HUES64 (cell line): Measurements from ENCODE around the gene DUSP9.
A peak's percentile ranks its signal among the peaks of the same experiment; 100 is the strongest.

ENCODE experiments used
- H3K27ac ChIP-seq: 2 replicates; pipeline ENCODE4 v1.7.0; 2013; ENCODE audit warnings: low read depth, low read length, inconsistent platforms
- H3K27me3 ChIP-seq: 2 replicates; pipeline ENCODE4 v1.6.1; 2013; ENCODE audit warnings: mild to moderate bottlenecking, low read length; ENCODE audit not compliant: insufficient read depth
- H3K36me3 ChIP-seq: 2 replicates; pipeline ENCODE4 v1.6.1; 2013; ENCODE audit warnings: mild to moderate bottlenecking, low read length; ENCODE audit not compliant: insufficient read depth
- H3K4me1 ChIP-seq: 2 replicates; pipeline ENCODE4 v1.6.1; 2013; ENCODE audit warnings: mild to moderate bottlenecking, low read length, moderate library complexity; ENCODE audit not compliant: insufficient read depth
- H3K4me3 ChIP-seq: 2 replicates; pipeline ENCODE4 v1.5.1; 2013; ENCODE audit warnings: mild to moderate bottlenecking, low read length, moderate library complexity
- H3K9ac ChIP-seq: 2 replicates; pipeline ENCODE4 v1.6.1; 2013; ENCODE audit warnings: mild to moderate bottlenecking, low read depth, low read length
- H3K9me3 ChIP-seq: 2 replicates; pipeline ENCODE4 v1.6.1; 2013; ENCODE audit warnings: low read depth, low read length; ENCODE audit not compliant: insufficient read depth
- WGBS: fragments of 150-250, 120-280 bp; methylation state at CpG from one replicate; pipeline ENCODE4 v1.1.7; 2013; ENCODE audit warnings: missing lambda C conversion rate; 5-methylcytosine and 5-hydroxymethylcytosine counted together

The DUSP9 gene

DNA sequence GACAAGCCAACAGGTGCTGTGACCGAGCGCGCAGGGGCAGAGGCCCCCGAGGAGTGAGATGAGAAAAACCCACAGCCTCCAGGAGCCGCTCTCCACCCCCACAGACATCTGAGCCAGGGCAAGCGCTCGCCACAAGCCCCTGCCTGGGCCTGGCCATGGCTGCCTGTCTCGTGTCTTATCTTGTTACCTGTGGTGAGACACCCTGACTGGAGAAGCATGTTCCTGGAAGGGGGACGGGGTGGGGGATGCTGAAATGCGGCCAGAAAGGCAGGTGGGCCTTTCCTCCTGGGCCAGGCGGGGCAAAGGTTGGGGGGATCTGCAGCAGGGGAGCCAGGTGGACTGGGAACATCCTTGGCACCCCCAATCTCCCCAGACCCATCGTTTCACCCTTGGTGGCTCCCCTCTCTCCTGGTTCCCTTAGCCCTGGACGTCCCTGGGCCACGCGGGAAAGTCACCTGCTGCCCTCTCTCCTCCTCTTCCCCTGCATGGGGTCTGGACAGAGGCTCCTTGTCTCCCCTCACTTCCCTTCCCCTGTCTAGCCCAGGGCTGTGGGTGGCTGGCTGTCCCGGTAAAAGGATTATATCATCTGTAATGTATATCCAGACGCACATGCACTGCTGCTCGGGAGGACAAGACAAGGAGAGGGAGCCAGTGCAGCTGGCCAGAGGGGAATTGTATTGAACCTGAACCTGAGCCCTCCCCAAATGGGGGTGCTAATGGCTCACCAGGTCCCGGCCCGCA, 8.4 kb upstream of the DUSP9 start:
- no peak overlapping the region for H3K9ac ChIP-seq
- WGBS: 86% methylated on average over 20 of the region's 20 CpGs

DNA sequence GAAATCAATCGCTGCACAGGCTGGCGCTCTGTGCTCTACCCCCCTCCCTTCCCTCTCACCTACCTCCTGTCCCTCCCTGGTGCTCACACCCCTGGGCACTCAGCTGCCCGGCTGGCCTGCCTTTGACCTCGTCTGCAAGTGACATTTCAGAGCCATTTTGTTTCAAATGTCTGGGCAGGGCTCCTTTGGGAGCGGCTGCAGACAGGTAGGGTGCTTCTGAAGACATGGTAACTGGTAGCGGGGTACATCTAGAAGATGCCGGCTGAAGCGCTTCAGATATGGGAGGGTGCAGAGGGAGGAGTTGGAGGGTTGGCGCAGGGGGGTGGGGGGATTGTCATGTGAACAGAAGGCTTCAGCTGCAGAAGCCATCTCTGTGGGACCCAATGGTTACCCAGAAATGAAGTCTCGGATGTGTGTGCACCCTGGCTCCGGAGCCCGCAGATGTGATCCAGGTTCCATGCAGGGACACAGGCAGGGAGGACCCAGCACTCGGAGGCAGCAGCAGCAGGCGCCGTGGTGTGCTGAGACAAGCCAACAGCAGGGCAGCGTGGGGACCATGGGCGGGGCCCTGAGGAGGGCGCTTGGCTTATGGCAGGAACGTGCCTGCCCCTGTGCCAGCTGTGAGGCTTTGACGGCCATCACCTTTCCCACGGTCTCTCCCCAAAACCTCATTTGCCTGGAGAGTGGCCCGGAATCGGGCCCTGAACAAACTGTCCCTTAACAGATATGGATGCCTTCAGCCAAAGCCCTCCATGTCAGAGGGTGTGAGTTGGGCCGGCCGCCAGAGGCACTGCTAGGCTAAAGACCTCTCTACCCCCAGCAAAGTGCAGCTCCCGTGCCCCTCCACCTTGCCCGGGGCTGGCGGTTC, 7.6 kb upstream of the DUSP9 start:
- no peaks in the 10 kb centered on the region for H3K36me3 ChIP-seq
- WGBS: 88% methylated on average over 28 of the region's 28 CpGs
- H3K27ac ChIP-seq: no peak overlapping the region
- H3K4me1 ChIP-seq: no peaks in the 10 kb centered on the region
- H3K9ac ChIP-seq: no peak overlapping the region
- peaks cover 46% of the 10 kb centered on the region for H3K27me3 ChIP-seq
- no peaks in the 10 kb centered on the region for H3K9me3 ChIP-seq
- H3K4me3 ChIP-seq: no peak overlapping the region

More for the DNA sequence above, 8.4 kb upstream of the DUSP9 start:
- H3K4me3 ChIP-seq: no peak overlapping the region
- H3K27me3 ChIP-seq: peaks cover 40% of the 10 kb centered on the region
- H3K27ac ChIP-seq: no peak overlapping the region
- no peaks in the 10 kb centered on the region for H3K4me1 ChIP-seq
- no peaks in the 10 kb centered on the region for H3K36me3 ChIP-seq
- no peaks in the 10 kb centered on the region for H3K9me3 ChIP-seq

DNA sequence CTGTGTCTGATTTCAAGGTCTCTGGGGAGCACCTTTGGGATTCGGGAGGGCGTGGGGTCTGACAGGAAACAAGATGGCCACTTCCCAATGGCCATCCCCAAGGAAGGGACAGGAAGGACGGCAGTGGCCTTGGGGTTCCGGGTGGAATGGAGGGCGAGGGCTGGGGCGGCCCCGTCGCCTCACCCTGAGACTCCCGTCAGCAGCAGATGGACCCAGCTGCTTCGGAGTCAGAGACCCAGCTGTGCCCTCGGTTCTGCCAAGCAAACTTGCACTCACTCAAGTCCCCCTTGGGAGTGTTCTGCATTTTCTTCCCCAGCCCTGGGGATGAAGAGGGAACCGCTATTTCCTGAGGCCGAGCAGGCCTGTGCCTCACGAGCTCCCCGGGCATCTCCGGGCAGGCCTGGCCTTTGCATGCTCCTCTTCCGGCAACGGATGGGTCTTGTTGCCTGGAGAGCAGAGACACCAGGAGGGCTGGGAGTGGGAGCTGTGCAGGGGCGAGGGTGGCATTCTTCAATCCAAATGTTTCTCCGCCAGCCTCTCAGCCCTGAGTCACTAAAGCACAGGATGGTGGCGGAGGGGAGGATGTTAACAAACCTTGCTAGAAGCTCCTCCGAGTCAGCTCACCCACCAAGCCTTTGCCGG, 6.8 kb upstream of the DUSP9 start:
- no peak overlapping the region for H3K27ac ChIP-seq
- H3K4me3 ChIP-seq: no peak overlapping the region
- H3K36me3 ChIP-seq: no peaks in the 10 kb centered on the region
- H3K27me3 ChIP-seq: peaks cover 54% of the 10 kb centered on the region
- 88% methylated on average over 23 of the region's 23 CpGs for WGBS
- H3K9ac ChIP-seq: no peak overlapping the region
- no peaks in the 10 kb centered on the region for H3K9me3 ChIP-seq
- H3K4me1 ChIP-seq: no peaks in the 10 kb centered on the region

DNA sequence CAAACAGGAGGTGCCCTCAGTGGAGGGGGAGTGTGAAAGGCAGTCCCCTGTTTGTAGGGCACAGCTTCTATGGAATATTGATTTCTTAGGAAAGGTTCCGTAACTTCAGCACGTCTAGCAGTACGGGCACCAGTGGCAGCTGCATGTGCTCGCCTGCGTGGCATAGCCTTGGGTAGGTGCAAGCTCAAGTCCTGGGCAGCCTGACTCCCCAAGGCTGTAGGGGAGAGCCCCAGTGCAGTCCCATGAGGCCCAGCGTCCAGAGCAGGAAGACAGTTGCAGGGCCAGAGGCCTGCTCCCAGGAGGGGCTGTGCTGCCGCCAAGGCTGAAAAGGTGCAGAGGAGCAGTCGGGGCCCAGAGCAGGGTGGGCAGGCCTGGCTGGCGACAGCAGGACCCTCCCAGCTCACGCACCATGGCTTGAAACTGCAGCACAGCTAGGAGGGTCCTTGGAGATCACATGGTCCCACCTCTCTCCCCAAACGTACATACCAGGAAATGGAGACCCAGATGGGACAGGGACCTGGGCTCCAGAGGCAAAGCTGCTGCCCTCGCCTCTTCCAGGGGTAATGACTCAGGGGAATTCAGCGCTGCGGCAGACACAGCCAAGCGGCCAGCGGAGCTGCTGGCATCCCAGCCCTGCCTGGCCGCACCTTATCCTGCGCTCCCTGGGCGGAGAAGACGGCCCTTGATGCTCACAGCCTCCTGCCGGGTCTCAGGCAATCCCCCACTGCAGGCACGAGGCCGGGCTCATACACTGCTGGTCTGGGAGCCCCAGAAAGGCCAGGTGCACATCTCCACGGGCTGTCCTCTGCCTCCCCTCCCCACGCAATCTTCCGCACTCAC, 6.0 kb upstream of the DUSP9 start:
- no peaks in the 10 kb centered on the region for H3K36me3 ChIP-seq
- H3K4me3 ChIP-seq: no peak overlapping the region
- 40% methylated on average over 26 of the region's 26 CpGs for WGBS
- peaks cover 62% of the 10 kb centered on the region for H3K27me3 ChIP-seq
- no peak overlapping the region for H3K27ac ChIP-seq
- no peak overlapping the region for H3K9ac ChIP-seq
- no peaks in the 10 kb centered on the region for H3K9me3 ChIP-seq
- no peaks in the 10 kb centered on the region for H3K4me1 ChIP-seq

DNA sequence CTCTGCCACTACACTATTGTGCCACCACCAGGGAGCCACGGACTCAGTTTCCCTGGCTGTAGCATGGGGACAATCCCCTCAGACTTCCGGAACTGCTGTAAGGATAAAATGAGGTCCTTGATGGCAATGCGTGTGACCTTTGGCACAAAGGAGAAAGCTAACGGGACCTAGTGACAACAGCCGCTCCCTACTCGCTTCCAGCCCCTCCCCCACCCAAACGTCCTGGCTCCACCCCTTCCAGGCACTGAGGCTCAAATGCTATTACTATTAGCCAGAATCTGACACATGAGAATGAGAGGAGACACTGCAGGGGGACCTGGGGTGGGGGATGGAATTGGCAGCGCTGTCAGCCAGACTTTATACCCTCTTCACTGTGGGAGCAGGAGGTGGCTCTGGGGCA, 5.4 kb upstream of the DUSP9 start:
- Histone ChIP-seq H3K4me3 (peak overlapping the region; percentile 38), H3K36me3 (no peaks in the 10 kb centered on the region), H3K9ac (no peak overlapping the region), H3K27me3 (peaks cover 68% of the 10 kb centered on the region), H3K4me1 (no peaks in the 10 kb centered on the region), H3K27ac (no peak overlapping the region), H3K9me3 (no peaks in the 10 kb centered on the region)
- 1% methylated on average over 8 of the region's 8 CpGs for WGBS

DNA sequence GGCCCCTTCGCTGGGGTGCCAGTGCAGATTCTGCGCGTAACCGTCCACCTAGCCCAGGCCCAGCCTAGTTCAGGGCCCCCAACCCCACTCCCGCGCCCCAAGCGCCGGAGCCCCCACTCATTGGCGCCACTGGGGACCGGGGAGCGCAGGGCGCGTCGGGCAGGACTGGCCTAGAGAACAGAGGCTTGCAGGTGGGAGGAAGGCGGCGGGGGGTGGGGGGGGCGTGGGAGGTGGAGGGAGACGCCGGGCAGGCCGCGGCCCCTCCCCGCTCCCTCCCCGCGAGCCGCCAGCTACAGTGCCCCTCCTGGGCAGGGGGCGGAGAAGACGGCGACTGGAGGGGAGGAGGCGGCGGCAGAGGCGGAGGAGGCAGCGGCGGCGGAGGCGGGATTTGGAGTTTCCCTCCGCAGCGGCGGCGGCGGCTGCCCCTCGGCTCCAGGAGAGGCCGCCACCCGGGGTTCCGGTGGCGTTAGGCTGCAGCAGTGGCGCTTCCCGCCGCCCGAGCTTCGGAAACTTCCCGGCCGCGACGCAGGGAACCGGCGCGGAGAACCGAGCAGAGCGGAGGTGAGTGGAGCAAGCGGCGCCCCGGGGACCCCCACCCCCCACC, 4.8 kb upstream of the DUSP9 start:
- WGBS: 0% methylated on average over 32 of the region's 62 CpGs
- Histone ChIP-seq H3K4me3 (peak overlapping the region; percentile 38), H3K4me1 (no peaks in the 10 kb centered on the region), H3K9ac (no peak overlapping the region), H3K9me3 (no peaks in the 10 kb centered on the region), H3K27me3 (peaks cover 74% of the 10 kb centered on the region), H3K27ac (no peak overlapping the region), H3K36me3 (no peaks in the 10 kb centered on the region)

DNA sequence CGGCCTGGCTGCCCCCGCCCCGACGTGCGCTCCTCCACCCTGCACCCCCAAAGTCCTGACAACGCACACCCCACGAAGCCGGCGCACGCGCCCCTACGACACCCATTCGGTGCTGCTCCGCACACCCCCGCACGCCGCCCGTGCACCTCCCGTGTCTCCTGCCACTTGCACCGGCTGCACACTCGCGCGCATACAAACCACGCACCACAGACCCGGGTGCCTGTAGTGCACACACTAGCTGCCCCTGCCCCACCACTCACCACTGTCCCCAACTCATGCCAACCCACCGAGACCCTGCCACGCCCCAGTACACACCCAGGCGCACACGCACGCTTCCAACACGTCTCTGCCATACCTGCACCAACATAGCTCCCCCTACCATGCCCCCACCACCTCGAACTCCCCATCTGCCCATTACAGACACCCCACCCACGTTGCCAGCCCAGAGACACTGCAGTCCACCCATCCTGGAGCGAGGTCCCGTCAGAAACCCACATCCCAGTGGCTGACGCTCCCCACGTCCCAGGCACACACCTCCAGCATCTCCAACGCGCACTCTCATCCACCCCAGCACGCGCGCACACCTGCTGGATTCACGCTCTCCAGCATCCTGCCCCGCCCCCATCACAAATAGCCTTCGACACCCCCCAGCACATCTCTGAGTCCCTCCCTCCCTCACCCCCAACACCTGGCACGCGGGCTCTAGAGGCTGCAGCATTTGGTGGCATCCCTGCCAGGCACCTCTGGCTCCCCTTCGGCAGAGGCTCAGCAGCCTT, 4.2 kb upstream of the DUSP9 start:
- no peak overlapping the region for H3K27ac ChIP-seq
- no peak overlapping the region for H3K9ac ChIP-seq
- H3K27me3 ChIP-seq: peaks cover 81% of the 10 kb centered on the region
- H3K9me3 ChIP-seq: no peaks in the 10 kb centered on the region
- no peaks in the 10 kb centered on the region for H3K36me3 ChIP-seq
- H3K4me1 ChIP-seq: no peaks in the 10 kb centered on the region
- WGBS: 5% methylated on average over 43 of the region's 48 CpGs
- H3K4me3 ChIP-seq: peak overlapping the region; percentile 42

DNA sequence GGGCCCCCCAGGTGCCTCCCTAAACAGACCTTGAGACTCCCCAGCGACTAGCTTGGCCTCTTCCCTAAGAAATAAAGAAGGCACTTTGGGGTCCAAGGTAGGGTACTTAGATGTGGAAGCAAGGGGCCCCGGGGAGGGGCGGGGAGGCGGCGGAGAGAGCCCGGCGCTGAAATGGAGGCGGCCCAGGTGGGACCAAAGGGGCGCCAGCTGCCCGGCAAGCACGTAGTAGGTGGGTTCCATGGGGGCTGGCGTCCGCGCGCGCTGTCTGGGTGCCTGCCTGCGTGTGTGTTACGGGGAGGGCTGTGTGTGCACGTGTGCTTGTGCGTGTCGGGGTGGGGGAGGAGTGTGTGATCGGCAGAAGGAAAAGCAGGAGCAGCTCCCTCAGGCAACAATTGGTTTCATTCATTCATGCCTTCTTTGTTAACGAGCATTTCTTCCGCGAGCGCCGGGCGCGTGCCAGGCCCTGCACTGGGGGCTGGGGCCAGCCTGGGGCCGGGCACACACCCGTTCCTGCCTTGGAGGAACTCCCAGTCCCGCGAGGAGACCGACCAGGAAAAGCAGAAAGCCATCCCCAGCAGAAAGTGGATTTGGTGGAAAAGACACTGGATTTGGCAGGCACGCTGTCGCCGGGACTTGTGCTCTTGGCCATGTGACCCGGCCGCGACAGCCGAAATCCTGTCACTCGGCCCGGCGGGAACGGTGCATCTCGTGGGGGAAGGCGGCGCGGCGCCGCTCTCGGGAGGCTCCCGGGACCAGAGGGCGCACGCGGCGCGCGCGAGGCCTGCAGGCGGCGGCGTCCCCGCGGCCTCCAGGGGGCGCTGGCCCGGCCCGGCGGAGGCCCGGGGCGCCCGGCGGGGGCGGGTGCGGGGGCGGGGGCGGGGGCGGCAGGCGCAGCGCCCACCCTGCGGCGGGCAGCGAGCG, 3.3 kb upstream of the DUSP9 start:
- peak overlapping the region; percentile 42 for H3K4me3 ChIP-seq
- H3K36me3 ChIP-seq: no peaks in the 10 kb centered on the region
- no peak overlapping the region for H3K27ac ChIP-seq
- H3K27me3 ChIP-seq: peaks cover 89% of the 10 kb centered on the region
- H3K9ac ChIP-seq: no peak overlapping the region
- WGBS: 2% methylated on average over 67 of the region's 84 CpGs
- no peaks in the 10 kb centered on the region for H3K4me1 ChIP-seq
- no peaks in the 10 kb centered on the region for H3K9me3 ChIP-seq

DNA sequence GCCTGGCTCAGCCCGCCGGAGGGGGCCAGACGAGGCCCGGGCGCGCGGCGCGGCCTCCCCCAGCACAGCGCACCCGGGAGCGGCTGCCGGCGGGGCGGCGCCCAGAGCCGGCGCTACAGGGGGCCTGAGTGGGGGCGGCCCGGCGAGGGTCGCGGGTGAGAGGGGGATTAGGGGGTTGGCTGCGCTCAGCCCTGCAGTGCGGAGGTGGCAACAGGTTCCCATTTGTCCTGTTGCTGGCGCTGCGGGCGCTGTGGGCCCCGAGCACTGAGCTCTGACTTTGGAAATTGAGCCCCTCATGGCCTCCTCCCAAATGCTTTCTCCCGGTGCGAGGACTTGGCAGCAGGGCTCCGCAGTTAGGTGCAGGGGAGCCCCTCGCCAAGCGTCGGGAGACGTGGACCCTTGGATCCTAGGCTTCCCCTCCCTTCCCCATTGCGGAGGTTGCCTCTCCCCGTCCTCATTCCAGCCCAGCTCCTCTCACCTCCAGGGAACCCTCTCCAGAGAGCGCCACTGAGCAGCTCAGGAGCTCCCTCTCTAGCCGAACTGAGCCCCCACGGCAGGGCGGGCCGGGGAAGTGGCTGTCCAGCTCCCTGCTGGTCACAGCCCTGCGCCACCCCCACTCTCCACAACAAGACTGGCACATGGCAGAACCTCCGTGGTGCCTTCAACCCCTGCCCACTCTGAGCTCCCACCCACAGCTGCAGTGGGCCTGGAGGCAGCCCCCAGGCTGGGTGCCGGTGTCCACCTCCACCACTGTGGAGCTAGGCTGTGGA, 2.5 kb upstream of the DUSP9 start:
- no peaks in the 10 kb centered on the region for H3K4me1 ChIP-seq
- no peak overlapping the region for H3K9ac ChIP-seq
- no peaks in the 10 kb centered on the region for H3K36me3 ChIP-seq
- H3K27ac ChIP-seq: no peak overlapping the region
- peaks cover 95% of the 10 kb centered on the region for H3K27me3 ChIP-seq
- H3K4me3 ChIP-seq: peak overlapping the region; percentile 40; the same call in 1 of the 2 replicates
- H3K9me3 ChIP-seq: no peaks in the 10 kb centered on the region
- WGBS: 4% methylated on average over 46 of the region's 46 CpGs
